ENCODE measurements around the gene NADSYN1.

DNA sequence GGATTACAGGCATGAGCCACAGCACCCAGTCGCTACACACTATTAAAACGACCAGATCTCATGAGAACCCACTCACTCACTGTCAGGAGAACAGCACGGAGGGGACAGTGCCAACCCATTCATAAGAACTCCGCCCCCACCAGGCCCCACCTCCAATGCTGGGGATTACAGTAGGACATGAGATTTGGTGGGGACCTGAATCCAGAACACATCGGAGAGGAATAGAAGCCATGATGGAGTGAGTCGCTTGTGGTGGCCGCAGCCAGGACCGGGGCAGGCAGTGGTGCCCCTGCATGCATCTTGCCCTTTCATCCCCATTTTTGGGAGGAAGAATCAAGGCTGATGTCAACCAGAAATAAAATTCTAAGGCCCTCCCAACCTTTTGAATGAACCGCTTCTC is 8.7 kb downstream of the NADSYN1 start:
- TF ChIP-seq, protein P1, sequence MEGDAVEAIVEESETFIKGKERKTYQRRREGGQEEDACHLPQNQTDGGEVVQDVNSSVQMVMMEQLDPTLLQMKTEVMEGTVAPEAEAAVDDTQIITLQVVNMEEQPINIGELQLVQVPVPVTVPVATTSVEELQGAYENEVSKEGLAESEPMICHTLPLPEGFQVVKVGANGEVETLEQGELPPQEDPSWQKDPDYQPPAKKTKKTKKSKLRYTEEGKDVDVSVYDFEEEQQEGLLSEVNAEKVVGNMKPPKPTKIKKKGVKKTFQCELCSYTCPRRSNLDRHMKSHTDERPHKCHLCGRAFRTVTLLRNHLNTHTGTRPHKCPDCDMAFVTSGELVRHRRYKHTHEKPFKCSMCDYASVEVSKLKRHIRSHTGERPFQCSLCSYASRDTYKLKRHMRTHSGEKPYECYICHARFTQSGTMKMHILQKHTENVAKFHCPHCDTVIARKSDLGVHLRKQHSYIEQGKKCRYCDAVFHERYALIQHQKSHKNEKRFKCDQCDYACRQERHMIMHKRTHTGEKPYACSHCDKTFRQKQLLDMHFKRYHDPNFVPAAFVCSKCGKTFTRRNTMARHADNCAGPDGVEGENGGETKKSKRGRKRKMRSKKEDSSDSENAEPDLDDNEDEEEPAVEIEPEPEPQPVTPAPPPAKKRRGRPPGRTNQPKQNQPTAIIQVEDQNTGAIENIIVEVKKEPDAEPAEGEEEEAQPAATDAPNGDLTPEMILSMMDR (IDR thresholded peaks at IDR 0.05; ENCODE audit: low read depth, low read length): no peak
- no peak for TF ChIP-seq EZH2phosphoT487 (IDR thresholded peaks at IDR 0.05; ENCODE audit: low read depth)
